ENCODE results near the gene EMC6.

Gene EMC6

DNA sequence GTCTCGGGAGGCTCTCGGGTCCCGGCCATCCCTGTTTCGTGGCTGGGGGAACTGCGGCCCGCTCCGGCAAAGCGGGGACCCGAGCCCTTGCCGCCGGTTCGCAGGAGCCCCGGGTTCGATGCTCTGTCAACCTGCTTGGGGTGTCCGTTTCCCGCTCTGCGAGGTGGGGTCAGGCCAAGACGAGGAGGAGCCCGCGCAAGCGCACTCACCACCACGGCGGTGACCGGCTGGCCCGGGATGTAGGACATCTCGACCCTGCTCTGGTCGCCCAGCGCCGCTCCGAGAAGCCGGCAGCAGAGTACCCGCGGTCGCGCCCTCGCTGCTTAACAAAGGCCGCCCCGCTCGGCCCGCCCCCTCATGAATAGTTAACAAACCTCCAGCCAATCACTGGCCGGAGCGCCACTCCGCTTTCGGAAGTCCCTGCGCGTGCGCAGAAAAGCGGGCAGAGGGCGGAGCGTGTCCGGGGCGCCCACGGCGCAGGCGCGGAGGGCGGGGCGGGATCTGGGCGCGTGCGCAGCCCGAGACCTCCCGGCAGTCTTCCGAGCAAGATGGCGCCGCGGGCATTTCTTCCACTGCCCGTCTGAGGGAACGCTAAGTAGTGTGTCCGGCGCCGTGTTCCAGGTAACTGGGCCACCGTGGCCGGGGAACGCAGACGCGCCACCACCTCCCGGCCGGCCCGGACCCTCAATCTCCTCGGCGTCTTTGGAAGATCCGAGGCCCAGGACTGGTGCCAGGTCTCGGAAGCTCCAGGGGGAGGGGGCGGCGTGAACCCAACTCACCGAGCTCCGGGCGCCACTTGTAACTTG lies at the start of gene EMC6, which contains the start of gene TAX1BP3:
TSS of gene EMC6 (plus strand) at position 534 of the 806 bp plus-strand sequence. CDS start 335 bp downstream, outside the sequence.
TSS of gene TAX1BP3 (minus strand) at position 300 of the 806 bp plus-strand sequence. CDS start at position 248, 52 bp downstream.
- DNase-seq, result peak; percentile 96

DNA sequence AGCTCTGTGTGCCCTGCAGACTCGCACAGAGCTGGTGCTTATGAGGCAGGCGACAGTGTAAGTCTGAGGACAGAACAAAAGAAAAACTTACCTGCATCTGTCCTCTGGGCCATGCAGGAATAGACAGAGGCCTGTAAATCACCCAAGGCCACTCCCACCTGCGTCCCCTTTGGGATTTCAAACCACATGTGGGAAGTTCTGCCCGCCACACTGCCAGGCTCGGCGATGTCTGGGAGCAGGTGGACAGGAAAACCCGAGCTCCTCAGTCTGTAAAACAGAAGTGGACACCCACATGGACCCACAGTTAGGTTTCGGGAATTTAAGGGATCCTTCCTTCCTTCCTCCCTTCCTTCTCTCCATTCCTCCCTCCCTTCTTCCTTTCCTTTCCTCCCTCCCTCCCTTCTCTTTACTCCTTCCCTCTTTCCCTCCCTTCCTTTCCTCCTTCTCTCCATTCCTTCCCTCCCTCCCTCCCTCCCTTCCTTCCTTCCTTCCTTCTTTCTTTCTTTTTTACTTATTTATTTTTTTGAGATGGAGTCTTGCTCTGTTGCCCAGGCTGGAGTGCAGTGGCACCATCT lies 47.4 kb upstream of the EMC6 start:
- no peak for DNase-seq

DNA sequence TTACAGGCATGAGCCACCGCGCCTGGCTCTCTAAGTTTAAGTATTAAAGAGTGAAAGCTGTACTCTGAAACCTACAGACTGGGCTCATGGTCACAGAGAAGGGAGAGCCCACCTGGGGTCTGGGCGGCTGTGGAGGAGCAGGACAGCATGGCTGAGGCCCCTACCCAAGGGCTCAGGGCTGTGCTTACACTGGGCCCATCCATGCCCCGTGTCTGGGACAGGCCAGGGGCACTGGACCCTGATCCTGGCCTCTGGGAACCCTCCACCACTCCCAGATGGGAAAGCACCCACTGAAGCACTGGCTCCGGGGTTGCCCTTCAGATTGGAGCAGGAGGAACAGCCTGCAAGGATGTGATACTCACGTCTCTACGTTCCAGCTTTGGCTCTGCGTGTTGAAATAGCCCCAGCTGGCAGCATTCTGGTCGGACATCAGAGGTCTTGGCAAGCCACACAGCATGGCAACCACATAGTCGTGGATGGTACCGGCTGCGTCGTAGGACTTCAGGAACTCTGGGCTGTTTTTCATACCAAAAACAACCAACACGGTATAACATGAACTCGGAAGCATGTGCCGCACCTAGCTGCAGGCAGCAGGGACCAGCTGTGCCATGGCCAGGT lies 45.5 kb upstream of the EMC6 start:
- no peak for DNase-seq

DNA sequence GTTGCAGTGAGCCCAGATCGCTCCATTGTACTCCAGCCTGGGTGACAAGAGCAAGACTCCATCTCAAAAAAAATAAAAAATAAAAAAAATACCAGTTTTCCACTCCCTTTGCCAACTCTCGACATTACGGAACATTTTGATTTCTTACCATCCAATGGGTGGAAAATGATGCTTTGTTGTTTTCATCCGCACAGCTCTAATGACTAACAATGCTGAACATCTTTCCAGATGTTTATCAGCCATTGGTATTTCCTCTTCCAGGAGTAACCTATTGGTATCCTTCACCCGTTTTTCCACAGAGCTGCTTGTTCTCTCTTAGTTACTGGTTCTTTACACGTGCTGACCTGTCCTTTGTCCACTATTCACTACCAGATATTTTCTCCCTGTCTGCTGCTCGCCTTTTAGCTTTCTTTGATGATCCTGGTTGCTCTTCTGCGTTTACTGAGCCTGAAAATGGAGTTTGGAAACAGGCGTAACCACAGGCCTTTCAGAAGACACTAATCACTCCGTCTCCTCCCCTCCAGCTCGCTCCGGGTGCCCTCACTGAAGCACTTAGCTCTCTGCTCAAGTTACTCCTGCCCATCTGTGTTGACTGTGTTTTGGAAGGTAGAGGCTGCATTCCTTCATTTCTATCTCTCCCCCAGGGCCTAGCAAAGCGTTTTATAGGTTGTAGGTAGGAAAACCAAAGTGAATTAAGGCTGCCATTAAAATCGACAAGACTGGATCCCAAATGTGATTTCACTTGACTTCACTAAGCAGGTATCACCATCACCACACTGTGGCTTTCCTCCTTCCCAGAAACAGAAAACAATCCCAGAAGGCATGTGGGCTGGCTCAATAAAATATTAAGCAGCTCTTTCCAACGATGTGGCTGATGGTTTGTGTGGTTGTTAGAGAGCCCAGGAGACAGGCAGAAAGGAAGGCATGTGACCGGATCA lies 41.5 kb upstream of the EMC6 start:
- DNase-seq, result no peak

DNA sequence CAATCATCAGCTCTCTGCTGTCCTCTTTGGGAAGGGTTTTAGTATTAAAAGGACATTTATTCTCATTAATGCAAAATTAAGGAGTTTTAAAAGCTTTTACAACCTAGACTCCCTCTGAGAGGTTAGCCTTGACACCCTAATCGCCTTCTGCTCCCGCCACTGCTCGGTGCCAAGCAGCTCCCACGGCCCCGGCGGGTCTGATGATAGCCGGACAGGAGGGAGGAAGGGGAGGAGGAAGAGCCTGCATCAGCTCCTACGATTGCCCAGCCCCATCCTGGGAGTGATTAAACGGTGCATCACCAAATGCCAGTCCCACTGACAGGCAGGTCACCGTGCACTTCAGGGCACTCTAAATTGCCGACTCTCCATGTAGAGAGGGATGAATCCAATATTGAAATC lies 40.8 kb upstream of the EMC6 start:
- DNase-seq, result no peak

DNA sequence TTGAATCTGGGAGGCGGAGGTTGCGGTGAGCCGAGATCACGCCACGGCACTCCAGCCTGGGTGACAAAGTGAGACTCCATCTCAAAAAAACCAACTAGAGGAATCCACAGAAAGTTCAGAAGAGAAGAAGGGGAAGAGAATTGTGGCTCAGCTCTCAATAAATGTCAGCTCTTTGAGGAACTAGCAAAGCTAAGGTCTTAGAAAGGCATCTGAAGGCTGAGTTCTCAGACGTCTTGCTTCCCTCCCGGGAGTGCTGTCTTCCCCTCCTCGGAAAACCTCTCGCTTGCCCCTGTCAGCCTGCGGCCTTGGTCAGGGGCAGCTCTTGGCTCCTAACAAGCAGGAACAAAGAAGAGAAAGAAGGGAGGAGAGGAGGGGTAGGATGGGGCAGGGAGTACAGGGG lies 37.8 kb upstream of the EMC6 start:
- no peak for DNase-seq

DNA sequence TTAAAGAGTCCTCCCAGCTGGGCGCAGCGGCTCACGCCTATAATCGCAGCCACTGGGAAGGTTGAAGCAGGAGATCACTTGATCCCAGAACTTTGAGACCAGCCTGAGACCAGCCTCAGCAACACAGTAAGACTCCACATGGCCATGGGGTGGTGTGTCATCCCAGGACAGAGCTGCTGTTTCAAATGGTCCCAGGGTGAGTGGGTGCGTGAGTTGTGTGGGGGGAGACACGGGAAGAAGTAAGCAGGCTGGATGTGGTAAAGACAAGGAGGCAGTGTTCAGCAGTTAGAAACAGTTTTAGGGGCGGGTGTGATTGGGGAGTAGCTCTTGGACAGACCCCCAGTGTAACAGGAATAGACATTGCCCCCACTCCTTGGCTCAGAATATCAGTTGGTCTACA lies 36.3 kb upstream of the EMC6 start:
- no peak for DNase-seq

DNA sequence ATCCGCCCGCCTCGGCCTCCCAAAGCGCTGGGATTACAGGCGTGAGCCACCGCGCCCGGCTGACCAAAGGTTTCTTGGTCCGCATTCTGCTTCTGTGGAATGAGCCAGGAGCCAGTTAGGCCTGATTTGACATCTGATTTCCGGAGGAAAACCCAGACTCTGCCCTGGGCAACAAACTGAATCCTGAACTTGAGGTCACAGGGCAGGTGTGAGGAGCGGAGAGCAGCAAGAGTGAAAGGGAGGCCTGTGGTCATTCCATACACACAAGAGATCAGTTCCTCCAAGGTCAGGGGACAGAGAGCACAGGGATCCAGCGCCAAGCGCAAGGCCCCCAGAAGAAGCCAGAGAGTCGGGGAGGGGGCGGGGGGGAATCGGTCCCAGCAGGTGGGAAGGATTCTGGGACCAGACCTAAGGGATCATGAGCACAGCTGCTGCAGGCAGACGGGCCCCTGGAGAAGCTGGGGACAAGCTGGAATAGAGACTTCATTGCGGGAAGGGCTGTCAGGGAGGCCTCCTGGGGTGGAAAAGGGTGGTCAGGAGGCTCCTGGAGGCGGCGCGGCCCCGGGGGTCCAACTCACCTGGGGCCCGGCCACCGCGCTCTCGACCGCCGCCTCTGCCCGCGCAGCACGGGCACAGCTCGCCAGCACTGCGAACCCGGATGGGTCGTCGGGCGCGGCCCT lies 33.0 kb upstream of the EMC6 start:
- no peak for DNase-seq

DNA sequence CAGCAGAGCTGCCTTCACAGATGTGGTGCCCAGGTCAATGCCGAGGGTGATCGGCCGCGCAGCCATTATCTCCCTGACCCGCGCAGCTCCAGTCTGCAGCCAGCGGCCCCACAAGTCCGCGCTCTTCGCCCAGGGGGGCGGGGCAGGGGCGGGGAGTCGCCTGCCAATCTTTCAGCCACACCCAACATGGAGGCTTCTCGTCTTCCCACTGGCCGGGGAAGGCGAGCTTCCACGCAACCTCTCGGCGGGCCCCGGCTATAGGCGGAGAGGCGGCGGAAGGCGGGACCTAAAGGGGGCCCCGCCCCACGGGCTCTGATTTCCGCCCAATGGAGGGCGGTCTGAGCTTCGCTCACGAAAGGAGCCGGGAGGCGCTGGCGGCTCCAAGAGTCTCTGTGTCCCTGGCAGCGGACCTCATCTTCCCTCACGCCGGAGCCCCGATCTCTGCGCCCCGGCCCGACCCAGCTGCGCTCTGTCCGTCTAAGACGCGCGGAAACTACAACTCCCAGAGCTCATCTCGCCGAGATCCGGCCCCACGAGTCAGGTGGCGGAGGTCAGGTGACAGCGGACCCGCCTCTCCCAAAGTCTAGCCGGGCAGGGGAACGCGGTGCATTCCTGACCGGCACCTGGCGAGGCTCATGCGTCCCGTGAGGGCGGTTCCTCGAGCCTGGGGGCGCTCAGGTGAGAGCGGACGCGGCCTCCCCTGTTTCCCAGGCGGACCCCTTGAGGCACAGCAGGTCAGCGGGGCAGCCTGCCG lies 32.3 kb upstream of the EMC6 start, which contains the start of the genes CTNS and SHPK:
TSS of gene CTNS (plus strand) at position 607 of the 754 bp plus-strand sequence. CDS start 3,447 bp downstream, outside the sequence.
TSS of gene SHPK (minus strand) at position 97 of the 754 bp plus-strand sequence. CDS start at position 66, 31 bp downstream.
- DNase-seq, result peak; percentile 98

DNA sequence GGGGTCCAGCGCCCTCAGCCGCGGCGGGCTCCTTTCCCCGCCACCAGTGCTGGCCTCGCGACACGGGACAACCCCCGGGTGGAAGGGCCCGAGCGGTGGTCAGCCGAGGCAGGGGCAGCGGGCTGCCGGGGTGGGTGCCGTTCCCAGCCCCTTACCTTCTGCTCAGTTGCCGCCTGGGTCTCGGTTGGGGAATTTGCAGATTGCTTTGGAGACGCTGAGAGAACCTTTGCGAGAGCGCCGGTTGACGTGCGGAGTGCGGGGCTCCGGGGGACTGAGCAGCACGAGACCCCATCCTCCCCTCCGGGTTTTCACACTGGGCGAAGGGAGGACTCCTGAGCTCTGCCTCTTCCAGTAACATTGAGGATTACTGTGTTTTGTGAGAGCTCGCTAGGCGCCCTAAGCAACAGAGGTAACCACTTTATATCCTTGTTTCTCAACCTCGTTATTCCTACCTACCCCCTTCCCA lies 31.7 kb upstream of the EMC6 start:
- no peak for DNase-seq

DNA sequence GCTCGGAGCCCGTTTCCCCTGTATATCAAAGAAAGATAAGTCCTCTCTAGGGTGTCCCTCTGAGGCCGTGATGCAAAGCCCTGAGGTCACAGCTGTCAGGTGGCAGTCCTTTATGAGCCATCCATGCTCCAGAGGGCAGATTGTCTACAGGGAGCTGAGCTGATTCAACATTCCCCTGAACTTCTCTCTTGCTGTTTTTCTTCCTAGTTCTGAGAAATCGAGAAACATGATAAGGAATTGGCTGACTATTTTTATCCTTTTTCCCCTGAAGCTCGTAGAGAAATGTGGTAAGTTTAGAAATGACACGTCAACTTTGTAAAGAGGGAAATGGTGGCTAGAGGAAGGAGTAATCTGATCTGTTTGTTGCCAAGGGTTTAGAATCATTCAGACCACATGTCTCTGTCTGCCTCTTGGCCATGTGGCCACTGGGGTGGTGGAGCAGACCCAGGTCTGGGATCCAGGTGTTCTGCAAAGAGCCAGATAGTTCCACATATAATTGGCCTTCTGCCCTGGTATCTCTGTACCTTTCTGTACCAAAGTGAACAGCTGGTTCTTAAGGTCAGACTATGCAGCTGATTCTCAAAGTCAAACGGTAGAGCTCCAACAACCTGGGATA lies 28.5 kb upstream of the EMC6 start:
- no peak for DNase-seq

DNA sequence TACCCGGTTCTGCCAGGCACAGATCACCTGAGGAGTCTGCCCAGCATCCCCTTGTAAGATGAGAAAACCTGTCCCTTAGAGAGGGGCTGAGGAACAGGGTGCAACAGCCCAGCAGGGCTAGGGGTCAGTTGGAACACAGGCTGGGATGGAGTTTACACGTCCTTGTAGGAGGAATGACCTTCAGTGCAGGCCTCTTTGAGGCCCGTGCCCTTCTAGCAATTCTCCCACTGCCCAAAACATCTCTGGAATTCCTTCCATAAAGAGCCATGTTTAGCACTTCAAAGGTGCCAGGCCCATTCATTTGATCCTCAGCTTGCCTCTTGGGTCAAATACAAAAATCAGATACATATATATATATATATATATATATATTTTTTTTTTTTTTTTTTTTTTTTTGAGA lies 27.6 kb upstream of the EMC6 start:
- no peak for DNase-seq

DNA sequence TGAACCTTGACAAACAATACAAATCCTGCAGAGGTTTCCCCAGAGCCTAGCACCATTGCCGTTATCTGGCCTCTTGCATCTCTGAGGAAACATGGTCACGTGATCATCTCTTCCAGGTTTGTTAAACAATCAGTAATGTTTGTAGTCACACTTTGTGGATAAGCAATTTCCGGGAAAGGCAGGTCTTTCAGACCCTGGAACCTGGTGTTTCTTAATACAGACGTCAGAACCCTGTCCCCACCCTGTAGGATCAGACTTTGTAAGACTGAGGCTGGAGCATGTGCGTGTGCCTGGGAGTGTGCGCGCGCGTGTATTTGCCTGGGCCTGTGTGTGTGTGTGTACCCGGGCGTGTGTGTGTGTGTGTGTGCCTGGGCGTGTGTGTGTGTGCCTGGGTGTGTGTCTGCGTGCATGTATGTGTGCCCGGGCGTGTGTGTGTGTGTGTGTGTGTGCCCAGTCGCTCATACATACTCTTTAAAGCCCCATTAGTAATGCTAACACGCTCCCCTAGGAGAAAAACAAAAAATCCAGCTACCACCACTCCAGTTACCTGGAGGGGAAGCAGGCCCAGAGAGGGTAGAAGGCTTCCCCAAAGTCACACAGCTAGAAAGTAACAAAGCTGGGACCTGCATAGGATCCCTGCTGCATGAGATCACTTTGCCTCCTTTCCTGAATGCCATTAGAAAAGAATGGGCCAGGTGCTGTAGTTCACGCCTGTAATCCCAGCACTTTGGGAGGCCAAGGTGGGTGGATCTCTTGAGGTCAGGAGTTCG lies 26.7 kb upstream of the EMC6 start:
- no peak for DNase-seq

DNA sequence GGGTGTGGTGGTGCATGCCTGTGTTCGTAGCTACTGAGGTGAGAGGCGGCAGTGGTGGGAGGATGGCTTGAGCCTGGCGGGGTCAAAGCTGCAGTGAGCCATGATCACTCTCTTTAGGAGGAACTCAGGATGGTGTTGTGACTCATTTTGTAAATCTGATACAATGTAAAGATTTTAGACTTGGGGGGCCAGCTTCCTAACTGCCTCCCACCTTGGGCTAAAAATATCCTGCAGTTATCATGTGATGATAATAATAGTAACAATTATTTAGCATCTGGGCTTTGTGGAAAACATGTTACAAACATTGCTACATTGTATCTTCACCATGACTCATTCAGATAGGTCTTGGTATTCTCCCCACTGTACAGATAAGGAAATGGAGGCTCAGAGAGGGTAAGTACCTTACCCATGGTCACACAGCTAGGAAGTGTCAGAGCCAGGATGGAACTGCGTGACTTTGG lies 24.7 kb upstream of the EMC6 start:
- DNase-seq, result no peak

DNA sequence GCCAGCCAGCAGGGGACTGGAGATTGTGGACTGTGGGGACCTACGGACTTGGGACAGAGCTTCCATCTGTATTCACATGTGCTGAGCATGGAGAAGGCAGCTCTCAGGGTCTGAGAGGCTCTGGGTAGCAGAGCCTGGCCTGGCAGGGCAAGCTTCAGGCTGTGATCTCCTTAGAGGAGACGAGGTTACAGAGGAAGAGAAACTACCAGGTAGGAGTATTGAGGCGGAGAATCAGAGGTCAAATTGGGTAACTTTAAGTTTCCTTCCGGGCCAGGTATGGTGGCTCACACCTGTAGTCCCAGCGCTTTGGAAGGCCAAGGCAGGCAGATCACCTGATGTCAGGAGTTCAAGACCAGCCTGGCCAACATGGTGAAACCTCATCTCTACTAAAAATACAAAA lies 23.3 kb upstream of the EMC6 start:
- DNase-seq, result no peak

DNA sequence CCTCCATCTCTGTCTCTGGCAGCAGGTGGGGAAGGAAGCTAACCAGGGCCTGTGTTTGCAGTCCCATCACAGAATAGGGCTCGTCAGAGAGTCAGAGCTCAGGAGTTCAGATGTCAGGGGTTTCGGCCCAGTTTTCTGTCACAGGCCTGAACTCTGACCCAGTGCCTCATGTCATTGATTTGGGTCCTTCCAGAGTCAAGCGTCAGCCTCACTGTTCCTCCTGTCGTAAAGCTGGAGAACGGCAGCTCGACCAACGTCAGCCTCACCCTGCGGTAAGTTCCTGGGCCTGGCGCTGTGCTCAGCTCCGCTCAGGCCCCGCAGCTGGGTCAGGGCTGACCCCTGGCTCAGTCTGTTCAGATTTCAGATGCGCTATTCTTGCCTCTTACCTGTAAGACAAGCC lies 21.4 kb upstream of the EMC6 start:
- no peak for DNase-seq

DNA sequence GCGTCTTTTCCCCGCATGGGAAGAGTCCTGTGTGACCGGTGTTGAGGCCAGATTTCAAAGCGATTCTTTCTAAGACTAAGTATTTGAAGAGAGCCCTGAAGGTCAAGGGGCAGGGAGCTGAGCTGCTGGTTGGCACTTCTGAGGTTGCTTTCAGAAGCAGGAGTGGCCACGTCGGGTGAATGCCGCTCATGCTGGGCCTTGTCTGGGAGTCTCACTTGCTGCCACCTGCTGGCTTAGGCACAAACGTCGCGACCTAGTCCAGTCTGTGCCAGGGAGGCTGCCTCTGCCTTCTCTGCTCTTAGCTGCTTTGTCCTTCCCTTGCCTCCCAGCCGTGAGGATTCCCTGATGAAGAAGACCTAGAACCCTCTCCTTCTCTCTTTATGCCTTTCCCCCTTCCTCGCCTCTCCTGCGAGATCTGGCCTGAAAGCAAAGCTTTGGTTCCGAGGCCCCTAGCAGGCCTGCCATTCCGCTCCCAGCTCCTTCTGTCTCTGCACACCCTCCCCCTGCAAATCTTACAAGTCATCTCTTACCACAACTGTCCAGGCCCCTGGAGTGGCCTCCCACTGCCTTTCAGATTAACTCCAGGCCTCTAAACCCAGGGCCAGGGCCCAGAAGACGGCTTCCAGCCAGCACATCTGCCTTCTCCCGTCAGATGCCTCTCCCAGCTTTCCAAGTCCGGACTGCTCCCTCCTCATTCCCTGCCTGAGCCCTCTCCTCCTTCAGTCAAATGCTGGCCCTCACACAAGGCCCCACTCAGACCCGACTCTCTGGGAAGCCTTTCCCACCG lies 20.6 kb upstream of the EMC6 start:
- DNase-seq, result peak; percentile 47

DNA sequence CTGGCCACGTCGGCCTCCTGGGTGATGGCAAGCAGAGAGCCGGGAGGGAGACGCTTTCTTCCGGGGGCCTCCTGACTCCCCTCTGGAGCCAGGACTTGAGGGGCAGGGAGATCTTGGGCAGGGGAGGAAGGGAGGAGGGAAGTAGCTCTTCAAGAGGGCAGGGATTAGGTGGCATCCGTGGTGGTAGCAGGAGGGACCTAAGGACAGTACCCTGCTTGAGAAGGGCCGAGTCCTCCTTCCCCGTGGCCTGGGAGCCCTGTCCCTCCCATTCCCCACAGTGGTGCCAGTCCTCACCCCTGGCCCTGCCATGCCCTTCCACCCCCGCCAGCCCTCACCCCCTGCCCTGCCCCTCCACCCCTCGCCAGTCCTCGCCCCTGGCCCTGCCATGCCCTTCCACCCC lies 12.8 kb upstream of the EMC6 start:
- DNase-seq, result no peak

DNA sequence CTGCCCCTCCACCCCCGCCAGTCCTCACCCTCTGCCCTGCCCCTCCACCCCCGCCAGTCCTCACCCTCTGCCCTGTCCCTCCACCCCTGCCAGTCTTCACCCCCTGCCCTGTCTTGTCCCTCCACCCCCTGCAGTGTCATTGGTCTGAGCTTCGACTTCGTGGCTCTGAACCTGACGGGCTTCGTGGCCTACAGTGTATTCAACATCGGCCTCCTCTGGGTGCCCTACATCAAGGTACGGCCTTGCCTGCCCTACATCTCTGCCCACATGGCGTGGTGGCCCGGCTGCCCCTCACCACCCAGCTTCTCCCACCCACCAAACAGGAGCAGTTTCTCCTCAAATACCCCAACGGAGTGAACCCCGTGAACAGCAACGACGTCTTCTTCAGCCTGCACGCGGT lies 12.3 kb upstream of the EMC6 start:
- DNase-seq, result no peak

All from HCEC 1CT (cell line).